ENCODE data around the gene USE1. TPM values are rescaled to one million over a fixed set of nuclear protein-coding genes. Genes with fewer than 3 reads are reported as not detected.

The USE1 gene
- polyA plus RNA-seq, 1 donor, result 35.1 TPM

DNA sequence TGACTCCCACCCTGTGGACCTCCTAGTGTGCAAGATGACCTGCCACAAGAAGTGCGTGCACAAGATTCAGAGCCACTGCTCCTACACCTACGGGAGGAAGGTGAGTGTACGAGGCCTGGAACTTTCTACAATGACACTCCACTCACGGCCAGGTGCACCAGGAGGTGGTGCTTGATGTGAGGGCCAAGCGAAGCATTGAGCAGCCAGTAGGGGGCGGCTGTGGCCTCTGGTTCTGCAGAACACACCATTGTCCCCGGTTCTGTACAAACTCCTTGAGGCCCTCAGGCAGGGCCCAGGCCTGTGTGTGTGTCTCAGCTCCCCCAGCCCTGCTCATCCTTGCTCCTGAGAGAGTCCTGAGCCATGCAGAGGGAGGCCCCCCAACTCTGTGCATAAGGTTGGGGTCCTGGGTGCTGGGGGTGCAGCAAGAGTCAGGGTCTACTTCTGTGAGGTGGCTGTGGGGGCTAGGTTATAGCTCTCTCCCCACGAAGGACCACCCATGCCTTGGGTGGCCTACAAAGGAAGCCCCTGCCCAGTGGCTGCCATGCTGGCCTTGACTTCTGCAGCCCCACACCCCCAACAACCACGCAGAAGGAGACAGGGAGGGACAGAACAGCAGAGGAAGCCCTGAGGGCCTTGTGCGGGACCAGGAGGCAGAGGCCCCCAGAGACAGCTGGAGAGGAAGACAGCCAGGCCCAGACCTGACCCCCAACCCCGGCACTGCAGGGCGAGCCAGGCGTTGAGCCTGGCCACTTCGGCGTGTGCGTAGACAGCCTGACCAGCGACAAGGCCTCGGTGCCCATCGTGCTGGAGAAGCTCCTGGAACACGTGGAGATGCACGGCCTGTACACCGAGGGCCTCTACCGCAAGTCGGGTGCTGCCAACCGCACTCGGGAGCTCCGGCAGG is 9.7 kb upstream of the USE1 start:
- DNase-seq, result no peak

DNA sequence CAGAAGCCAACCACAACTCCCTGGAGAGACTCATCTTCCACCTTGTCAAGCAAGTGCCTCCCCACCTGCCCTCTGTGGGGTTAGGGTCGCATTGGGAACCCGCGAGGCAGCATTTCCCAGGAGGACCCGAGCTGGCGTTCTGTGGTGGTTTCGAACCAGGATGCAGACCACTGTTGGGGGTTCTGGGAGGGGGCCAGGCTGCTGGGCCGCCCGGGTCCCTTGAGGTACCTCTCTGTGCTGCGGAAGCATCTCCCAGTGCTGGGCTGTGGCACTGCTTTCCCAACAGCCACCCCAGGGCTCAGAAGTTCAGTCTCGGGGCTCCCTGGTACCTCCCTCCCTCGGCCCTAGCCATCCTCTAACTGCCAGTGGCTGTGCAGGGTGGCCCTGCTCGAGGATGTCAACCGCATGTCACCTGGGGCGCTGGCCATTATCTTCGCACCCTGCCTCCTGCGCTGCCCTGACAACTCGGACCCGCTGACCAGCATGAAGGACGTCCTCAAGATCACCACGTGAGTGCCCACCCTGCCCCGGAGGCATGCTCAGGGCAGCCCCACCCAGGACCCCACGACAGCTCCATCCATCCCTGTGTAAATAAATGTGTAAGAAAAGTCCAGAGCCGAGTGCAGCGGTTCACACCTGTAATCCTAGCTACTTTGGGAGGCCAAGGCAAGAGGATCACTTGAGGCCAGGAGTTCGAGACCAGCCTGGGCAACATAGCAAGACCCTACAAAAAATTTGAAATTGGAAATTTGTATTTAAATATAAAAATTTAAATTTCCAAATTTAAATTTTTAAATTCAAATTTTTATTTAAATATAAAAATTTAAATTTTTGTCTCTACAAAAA is 8.2 kb upstream of the USE1 start:
- no peak for DNase-seq

DNA sequence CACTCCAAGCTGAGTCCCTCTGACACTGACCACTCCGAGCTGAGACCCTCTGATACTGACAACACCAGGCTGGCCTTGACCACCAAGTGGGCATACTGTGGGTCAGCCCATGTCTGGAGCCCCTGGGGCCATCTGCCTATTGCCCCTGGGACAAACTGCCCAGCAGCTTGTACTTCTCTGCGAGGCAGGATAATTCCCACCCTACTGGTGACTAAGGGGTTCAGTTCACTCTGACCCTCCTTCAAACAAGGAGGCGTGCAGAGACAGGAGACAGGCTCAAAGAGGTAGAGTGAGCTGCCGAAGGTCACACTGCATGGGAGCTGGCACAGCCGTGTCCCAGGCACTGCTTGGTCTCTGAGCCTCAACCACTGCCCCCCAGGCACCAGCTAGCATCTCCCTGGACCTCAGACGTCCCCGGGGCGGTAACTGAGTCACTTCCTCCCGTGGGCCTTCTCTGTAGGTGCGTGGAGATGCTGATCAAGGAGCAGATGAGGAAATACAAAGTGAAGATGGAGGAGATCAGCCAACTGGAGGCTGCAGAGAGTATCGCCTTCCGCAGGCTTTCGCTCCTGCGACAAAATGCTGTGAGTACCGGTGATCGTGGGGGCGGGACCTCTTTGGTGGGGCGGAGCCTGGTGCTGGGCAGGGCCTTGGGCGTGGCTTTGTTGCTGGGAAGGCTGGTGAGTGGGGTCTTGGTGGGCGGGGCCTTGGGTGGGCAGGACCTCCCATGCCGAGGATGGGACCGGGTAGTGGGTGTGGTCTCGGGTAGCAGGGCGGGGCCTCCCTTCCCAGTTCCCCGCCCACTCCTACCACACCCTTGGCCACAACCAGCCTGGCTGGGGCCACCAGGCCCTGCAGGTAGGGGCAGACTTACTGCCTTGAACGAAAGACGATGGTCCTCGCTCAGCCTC is 5.8 kb upstream of the USE1 start:
- DNase-seq, result no peak

DNA sequence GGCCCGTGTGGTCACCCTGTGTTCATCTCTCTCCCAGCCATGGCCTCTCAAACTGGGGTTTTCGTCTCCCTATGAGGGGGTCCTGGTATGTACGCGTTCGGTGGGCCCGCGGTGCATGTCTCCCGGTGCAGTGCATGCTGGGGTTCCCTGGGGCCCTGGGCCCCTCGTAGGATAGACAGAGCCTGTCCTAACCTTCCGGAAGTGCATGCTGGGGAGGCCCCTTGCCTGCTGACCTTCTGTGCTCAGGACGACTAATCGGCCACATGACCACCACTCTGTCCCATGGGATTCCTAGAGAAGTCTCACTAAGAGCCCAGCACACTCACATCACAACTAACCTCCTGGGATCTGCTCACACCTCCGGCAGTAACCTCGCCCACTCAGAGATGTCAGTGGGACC is 4.9 kb upstream of the USE1 start:
- DNase-seq, result no peak

- DNase-seq, result no peak
These were observed 3.4 kb upstream of the USE1 start for GRCh38 chr19:17211547-17212446.

- DNase-seq, result no peak
These were observed 1.8 kb upstream of the USE1 start for GRCh38 chr19:17213334-17213733.

GRCh38 chr19:17214508-17215126 is 540 bp upstream of the USE1 start:
- no peak for DNase-seq

DNA sequence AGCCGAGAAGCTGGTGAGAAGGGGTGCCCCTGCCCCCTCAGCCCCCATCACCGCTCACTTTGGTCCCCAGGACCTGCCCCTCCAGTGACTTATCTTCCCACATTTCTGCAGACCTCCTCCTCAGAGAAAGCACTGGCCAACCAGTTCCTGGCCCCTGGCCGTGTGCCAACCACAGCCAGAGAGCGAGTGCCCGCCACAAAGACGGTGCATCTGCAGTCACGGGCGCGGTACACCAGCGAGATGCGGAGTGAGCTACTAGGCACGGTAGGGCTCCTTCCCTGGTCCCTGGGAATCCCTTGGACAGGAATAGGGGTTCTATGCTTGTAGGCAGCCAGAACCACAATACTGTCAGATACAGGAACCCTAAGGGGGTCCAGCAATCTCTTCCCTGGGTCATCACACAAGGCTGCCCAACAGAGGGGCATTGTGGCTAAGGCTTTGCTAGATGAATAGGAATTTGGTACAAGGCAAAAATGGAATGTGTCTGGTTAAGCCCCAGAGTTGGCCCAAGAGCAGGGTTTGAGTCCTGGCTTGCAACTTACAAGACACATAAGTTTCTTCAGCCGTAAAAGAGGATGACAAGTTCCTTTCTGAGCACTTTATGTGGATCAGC is 1.0 kb downstream of the USE1 start:
- no peak for DNase-seq

- DNase-seq, result no peak
These were observed 4.1 kb downstream of the USE1 start for GRCh38 chr19:17219286-17219685.

DNA sequence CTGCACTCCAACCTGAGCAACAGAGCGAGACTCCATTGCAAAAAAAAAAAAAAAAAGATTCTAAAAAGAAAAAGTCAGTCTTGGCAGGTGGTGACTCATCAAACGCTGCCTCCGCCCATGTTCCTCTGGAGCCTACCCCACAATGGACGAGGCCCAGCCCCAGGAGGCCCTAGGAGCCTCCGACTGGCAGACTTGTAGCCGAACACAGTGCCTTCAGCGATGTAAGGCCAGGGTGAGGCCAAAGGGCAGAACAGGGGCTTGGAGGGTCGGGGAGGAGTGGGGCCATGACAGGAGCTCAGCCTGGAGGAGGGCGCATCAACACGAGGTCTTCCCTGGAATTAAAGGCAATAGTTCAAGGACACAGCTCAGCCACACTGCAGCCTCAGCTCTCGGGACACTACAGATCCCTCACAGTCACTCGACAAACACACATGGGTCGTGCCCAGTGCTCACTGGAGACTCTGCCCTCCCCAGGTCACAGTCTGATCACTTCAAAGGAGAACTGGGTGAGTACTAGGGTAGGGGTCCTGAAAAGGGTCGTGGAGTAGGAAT is 5.1 kb downstream of the USE1 start:
- no peak for DNase-seq

GRCh38 chr19:17225053-17225452 is 9.9 kb downstream of the USE1 start:
- DNase-seq, result no peak

DNA sequence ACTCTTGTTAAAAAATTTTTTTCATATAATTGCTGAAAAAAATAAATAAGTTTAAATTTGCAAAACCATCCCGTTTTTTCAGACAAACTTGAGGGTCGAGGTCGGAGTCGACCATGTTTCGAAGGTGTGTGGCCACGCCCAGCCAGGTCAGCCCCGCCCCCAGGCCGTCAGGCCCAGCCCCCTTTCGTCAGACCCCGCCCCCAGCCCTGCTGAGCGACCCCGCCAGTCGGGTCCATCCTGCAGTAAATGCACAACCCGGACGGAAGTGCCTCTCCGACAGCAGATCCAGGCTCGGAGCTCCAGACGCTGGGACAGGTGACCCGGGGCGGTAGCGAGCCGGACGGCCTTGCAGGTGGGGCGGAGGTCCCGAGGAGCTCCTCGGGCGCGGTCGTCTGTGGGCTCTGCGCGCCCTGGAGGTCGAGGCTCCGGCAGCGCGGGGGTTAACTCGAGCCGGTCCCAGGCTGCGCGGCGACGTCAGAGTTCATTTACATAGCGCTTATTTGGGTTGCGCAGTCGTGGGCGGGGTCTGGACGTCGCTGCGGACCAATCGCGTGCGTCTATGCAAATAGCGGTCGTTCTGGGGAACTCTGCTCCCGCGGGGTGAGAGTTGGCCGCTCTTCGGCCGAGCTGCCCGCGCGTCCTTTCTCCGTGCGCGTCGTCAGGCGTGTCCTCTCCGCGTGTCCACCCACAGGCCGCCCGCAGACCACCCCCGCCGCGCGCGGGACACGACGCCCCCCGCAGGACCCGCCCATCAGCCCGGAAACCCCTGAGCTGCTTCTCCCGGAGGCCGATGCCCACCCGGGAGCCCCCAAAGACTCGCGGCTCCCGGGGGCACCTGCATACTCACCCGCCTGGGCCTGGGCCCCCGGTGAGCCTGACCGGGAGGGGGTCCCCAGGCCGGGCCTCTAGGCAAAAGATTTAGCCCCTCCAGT is 11.1 kb downstream of the USE1 start, which contains the start of gene OCEL1:
OCEL1 (plus strand) TSS at position 225 of the 932 bp plus-strand sequence; CDS start at position 247, 22 bp downstream.
- peak; percentile 99 for DNase-seq

GRCh38 chr19:17227798-17228367 is 12.7 kb downstream of the USE1 start:
- no peak for DNase-seq

DNA sequence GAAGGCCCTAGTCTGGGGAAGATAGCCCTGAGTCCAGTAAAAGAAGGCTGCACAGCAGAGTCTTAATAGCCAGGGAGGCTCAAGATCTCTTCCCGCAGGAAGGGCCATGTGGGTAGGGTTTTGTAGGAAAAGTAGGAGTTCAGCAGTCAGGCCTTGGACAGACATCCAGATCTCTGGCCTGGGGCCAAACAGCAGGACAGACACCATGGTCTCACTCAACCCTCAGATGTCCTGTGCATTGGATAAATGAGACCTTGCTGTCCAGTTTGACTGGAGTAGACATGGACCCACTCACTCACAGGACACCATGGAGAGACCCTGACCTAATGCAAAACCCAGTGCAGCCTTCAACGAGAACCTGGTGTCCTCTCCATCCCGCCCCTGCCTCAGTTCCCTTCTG is 14.7 kb downstream of the USE1 start:
- DNase-seq, result no peak

GRCh38 chr19:17232258-17232657 is 17.1 kb downstream of the USE1 start:
- DNase-seq, result no peak

- DNase-seq, result peak; percentile 41
These were observed 19.7 kb downstream of the USE1 start for GRCh38 chr19:17234911-17235299.

GRCh38 chr19:17235300-17235970 is 20.3 kb downstream of the USE1 start:
- DNase-seq, result peak; percentile 88
